Kidney (tissue), 14 donors: ENCODE measurements around the gene GXYLT2. TPM values are rescaled to one million over a fixed set of nuclear protein-coding genes. Genes with fewer than 3 reads are reported as not detected.

ENCODE experiments used
- DNase-seq, 5 donors: peaks; one replicate each; pipeline ENCODE4 v3.0.0-alpha.2; 2013 to 2020
- FAIRE-seq: peaks from 2 replicates; lab custom pipeline; 2012; peaks lifted over from hg19 to GRCh38; lab: Jason Lieb, UNC
- H3K27ac ChIP-seq, 2 donors: one replicate each; pipeline ENCODE4 v1.7.0; 2013; ENCODE audit warnings: low read depth in 2 of 2, low read length in 2 of 2, inconsistent platforms in 1 of 2
- H3K27me3 ChIP-seq: one replicate; pipeline ENCODE4 v1.7.1; 2013; ENCODE audit warnings: low read length, inconsistent platforms; ENCODE audit not compliant: control insufficient read depth, insufficient read depth
- H3K36me3 ChIP-seq, 3 donors: one replicate each; pipeline versions ENCODE4 v1.7.0 to v1.7.1; 2013; ENCODE audit warnings: low read length in 3 of 3, control low read depth in 1 of 3, inconsistent platforms in 1 of 3; ENCODE audit not compliant: insufficient read depth in 3 of 3, control insufficient read depth in 2 of 3
- H3K4me1 ChIP-seq, 3 donors: one replicate each; pipeline versions ENCODE4 v1.7.0 to v1.7.1; 2013; ENCODE audit warnings: low read length in 3 of 3, inconsistent platforms in 1 of 3, low read depth in 1 of 3; ENCODE audit not compliant: control insufficient read depth in 2 of 3, insufficient read depth in 2 of 3
- H3K4me3 ChIP-seq, 3 donors: one replicate each; pipeline versions ENCODE4 v1.7.0 to v1.8.1; 2013; ENCODE audit warnings: low read length in 3 of 3, control low read depth in 1 of 3, inconsistent platforms in 1 of 3
- H3K9ac ChIP-seq, 3 donors: one replicate each; pipeline versions ENCODE4 v1.7.0 to v1.7.1; 2013; ENCODE audit warnings: low read length in 3 of 3, control low read depth in 1 of 3, inconsistent platforms in 1 of 3
- H3K9me3 ChIP-seq, 3 donors: one replicate each; pipeline versions ENCODE4 v1.7.0 to v1.7.1; 2013; ENCODE audit warnings: low read length in 3 of 3, control low read depth in 1 of 3, inconsistent platforms in 1 of 3; ENCODE audit not compliant: control insufficient read depth in 2 of 3, insufficient read depth in 1 of 3
- intact Hi-C: fragments of 100-400 bp; cut with DNase I; formaldehyde crosslinking; loops from one replicate; pipeline ENCODE4 v1.11.1; 2022
- polyA plus RNA-seq: library from polyadenylated mRNA; stranded (reverse); fragments of 350-450 nt; fragmentation: Illumina TruSeq; extraction: RNeasy Lipid Tissue Mini Kit (QIAGEN cat#74804); gene quantifications from one replicate; pipeline ENCODE4 v1.2.3, GENCODE V29; 2014; ENCODE audit warnings: low read depth, low replicate concordance; ENCODE audit not compliant: insufficient read depth
- total RNA-seq: library from RNA; stranded (reverse); fragmentation: NEBNext Ultra II Directional; extraction: Animal tissue kit (Norgen Biotek cat#: 25700); gene quantifications from one replicate; pipeline ENCODE4 v1.2.1, GENCODE V29; 2021
- TF ChIP-seq, protein P1 (sequence below): IDR thresholded peaks from 3 replicates; pipeline ENCODE4 v1.5.1; 2012; ENCODE audit warnings: mild to moderate bottlenecking, moderate library complexity, borderline replicate concordance; ENCODE audit not compliant: insufficient read depth; ENCODE audit errors: extremely low read depth
- donor health status: control.
- donor health status: control.
- donor health status: control.
- donor health status: control.
- donor health status: control.
- donor health status: DM: yes; HTN: yes; CAD: no.
- donor health status: Normal renal cell carcinoma (clear cell type).

The GXYLT2 gene
- total and polyA plus RNA-seq, 2 donors from 2014 or later: 0.39 to 3.8 TPM

DNA sequence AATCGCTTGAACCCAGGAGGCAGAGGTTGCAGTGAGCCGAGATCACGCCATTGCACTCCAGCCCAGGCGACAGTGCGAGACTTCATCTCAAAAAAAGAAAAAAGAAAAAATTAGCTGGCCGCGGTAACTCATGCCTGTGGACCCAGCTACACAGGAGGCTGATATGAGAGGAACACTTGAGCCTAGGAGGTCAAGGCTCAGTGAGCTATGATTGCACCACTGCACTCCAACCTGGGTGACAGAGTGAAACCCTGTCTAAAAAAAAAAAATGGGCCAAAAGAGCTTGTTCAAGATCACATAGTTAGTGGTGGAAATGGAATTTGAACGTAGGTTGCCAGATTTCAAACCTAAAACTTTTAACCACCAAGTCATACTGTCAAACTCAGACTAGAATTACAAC, 62.5 kb downstream of the GXYLT2 start:
- Histone ChIP-seq H3K4me3 (no peak overlapping the region), H3K9me3 (no peaks in the 10 kb centered on the region), H3K4me1 (no peaks in the 10 kb centered on the region), H3K27me3 (no peaks in the 10 kb centered on the region), H3K27ac (no peak overlapping the region), H3K9ac (no peak overlapping the region), H3K36me3 (no peaks in the 10 kb centered on the region)
- FAIRE-seq (no peak), DNase-seq (no peak)
- intact Hi-C loops: no loop called here
- TF ChIP-seq, protein P1, sequence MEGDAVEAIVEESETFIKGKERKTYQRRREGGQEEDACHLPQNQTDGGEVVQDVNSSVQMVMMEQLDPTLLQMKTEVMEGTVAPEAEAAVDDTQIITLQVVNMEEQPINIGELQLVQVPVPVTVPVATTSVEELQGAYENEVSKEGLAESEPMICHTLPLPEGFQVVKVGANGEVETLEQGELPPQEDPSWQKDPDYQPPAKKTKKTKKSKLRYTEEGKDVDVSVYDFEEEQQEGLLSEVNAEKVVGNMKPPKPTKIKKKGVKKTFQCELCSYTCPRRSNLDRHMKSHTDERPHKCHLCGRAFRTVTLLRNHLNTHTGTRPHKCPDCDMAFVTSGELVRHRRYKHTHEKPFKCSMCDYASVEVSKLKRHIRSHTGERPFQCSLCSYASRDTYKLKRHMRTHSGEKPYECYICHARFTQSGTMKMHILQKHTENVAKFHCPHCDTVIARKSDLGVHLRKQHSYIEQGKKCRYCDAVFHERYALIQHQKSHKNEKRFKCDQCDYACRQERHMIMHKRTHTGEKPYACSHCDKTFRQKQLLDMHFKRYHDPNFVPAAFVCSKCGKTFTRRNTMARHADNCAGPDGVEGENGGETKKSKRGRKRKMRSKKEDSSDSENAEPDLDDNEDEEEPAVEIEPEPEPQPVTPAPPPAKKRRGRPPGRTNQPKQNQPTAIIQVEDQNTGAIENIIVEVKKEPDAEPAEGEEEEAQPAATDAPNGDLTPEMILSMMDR: no peak

DNA sequence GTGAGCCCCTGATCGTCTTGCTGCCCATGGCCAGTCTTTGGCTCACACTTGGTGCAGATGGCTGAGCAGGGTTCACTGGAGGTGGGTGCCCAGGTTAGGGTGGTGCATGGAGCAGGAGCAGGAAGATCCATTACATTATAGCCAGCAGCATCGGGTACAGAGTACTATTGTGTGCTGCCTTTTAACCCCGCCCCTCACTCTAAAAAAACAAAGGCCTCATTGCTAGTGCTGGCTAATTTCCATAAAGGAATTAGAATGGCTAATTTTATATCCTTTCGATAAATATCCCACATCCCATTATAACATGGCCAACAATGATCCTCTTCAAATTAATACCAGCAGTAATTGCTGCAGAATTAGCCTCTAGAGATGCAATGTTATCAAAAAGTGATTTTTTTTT, 63.0 kb downstream of the GXYLT2 start:
- H3K9me3 ChIP-seq: no peaks in the 10 kb centered on the region
- TF ChIP-seq, protein P1: no peak
- no peak overlapping the region for H3K4me3 ChIP-seq
- H3K4me1 ChIP-seq: no peaks in the 10 kb centered on the region
- DNase-seq (no peak), FAIRE-seq (no peak)
- H3K27me3 ChIP-seq: no peaks in the 10 kb centered on the region
- no peaks in the 10 kb centered on the region for H3K36me3 ChIP-seq
- intact Hi-C loops: no loop called here
- no peak overlapping the region for H3K27ac ChIP-seq
- H3K9ac ChIP-seq: no peak overlapping the region

DNA sequence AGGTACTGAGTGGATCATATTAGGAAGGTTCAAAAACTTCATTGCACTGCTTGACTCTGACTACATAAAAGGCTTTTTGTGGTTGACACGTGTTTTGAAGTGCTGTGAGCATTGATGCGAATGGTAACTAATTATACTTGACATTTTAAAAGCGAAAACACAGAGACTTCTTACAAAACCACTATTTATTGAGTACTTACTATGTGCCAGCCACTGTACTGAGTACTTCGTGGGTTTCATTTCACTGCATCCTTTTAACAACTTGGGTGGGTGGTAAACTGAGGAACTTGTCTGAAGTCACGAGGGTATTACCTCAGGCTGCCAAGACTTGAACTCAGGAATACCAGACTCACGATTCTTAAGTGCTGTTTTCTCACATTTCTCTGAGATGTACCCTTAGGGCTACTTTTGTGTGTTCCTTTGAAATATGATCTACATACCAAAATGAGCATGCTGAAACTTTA, 63.4 kb downstream of the GXYLT2 start:
- intact Hi-C loops: no loop called here
- TF ChIP-seq, protein P1: no peak

More for the DNA sequence above, 63.4 kb downstream of the GXYLT2 start:
- H3K4me3 ChIP-seq: no peak overlapping the region
- no peaks in the 10 kb centered on the region for H3K36me3 ChIP-seq
- FAIRE-seq (no peak), DNase-seq (no peak)
- H3K27ac ChIP-seq: no peak overlapping the region
- H3K9ac ChIP-seq: no peak overlapping the region
- H3K27me3 ChIP-seq: no peaks in the 10 kb centered on the region
- no peaks in the 10 kb centered on the region for H3K9me3 ChIP-seq
- H3K4me1 ChIP-seq: no peaks in the 10 kb centered on the region
